ENCODE data around the gene DPF3.

GRCh38 chr14:72881543-72881942 lies 12.4 kb downstream of the DPF3 start:
- TF ChIP-seq CTCF (conservative IDR thresholded peaks at IDR 0.05) = no peak
- no peak for TF ChIP-seq EZH2 (IDR thresholded peaks at IDR 0.05; ENCODE audit: low read depth)
